Measurements from ENCODE around the gene SLC4A1. TPM values are rescaled to one million over a fixed set of nuclear protein-coding genes. Genes with fewer than 3 reads are reported as not detected.
A peak's percentile ranks its signal among the peaks of the same experiment; 100 is the strongest.

The SLC4A1 gene
- polyA plus RNA-seq, 2 of the 4 experiments (the other 2 are of a cell fraction) = not detected

GRCh38 chr17:44230140-44230539, 37.8 kb downstream of the SLC4A1 start:
- H3K9me3 ChIP-seq = no peaks in the 10 kb centered on the region
- H3K4me1 ChIP-seq = peaks cover 4% of the 10 kb centered on the region; the same call in 2 of the 3 replicates
- CTCF ChIA-PET = interaction anchor here (0.6 to 2.4 kb wide), 6 partner anchors 8 to 192 kb away, joined by 4 to 14 read pairs (median 8); partner anchors contain the start of gene UBTF
- no peak overlapping the region for H3K4me2 ChIP-seq
- ATAC-seq (peak; percentile 33 to 43; a peak in 4 of 6 replicates), FAIRE-seq (no peak), DNase-seq (ENCODE audit: low read depth in 1 of 2, low spot score in 1 of 2) (no peak)
- TF ChIP-seq CHD4 (IDR thresholded peaks at IDR 0.05; ENCODE audit: borderline replicate concordance) (no peak), KDM5A (IDR thresholded peaks at IDR 0.05) (no peak), POLR2A (IDR thresholded peaks at IDR 0.05; ENCODE audit: low read length) (no peak), MYC (IDR thresholded peaks at IDR 0.05; ENCODE audit: borderline replicate concordance, low read length) (no peak), CTCF (IDR thresholded peaks at IDR 0.05) (no peak), SMC3 (IDR thresholded peaks at IDR 0.05) (no peak), CEBPB (IDR thresholded peaks at IDR 0.05) (no peak), POLR2AphosphoS2 (conservative IDR thresholded peaks at IDR 0.05; ENCODE audit: low read length) (no peak), EHMT2 (IDR thresholded peaks at IDR 0.05; ENCODE audit: low read depth) (no peak)
- no peak overlapping the region for H3K4me3 ChIP-seq
- POLR2A ChIA-PET = interaction anchor here (1.1 to 1.6 kb wide), 2 partner anchors 8 to 10 kb away, joined by 4 read pairs; partner anchors contain the start of gene UBTF
- 88% methylated on average over 9 of the region's 9 CpGs for WGBS (ENCODE audit: missing lambda C conversion rate)
- no peak overlapping the region for H3K27ac ChIP-seq

DNA sequence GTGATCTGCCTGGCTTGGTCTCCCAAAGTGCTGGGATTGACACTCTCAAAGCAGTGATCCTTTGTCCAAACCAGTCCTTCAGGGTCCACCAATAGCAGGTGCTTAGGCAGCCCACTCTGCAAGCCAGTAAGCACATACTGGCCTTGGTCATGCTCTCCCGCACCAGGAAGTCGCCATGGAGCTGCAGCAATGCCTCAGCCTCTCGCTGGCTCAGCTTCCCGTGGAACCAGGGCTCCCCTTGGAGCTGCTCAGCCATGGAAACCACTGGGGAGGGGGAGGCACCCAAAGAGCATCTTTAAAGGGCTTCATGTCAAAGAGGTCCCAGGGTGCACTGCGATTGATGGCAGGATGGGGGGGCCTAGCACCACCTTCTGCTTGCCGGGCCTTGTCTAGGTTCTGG, 38.8 kb downstream of the SLC4A1 start:
- WGBS (ENCODE audit: missing lambda C conversion rate) = 72% methylated on average over 6 of the region's 6 CpGs
- CTCF ChIA-PET = interaction anchor here (1.0 to 2.4 kb wide), 5 partner anchors 9 to 102 kb away, joined by 4 to 14 read pairs (median 7); partner anchors contain the start of gene UBTF
- H3K4me2 ChIP-seq = no peak overlapping the region

GRCh38 chr17:44223541-44224071, 44.3 kb downstream of the SLC4A1 start:
- POLR2A ChIA-PET = interaction anchor here (0.5 kb wide), 1 partner anchor 151 kb away, joined by 3 read pairs; no protein-coding TSS in a partner anchor
- FAIRE-seq = no peak
- peaks cover 18% of the 10 kb centered on the region for H3K4me1 ChIP-seq
- no peak for ATAC-seq
- H3K27ac ChIP-seq = no peak overlapping the region
- H3K4me2 ChIP-seq = peak overlapping the region; percentile 86; the same call in 2 of the 3 replicates
- CTCF ChIA-PET = interaction anchor here (0.6 to 11.1 kb wide), 6 partner anchors 15 to 392 kb away, joined by 3 to 135 read pairs (median 8); no protein-coding TSS in a partner anchor
- TF ChIP-seq CBX2 (IDR thresholded peaks at IDR 0.05; ENCODE audit: borderline replicate concordance, low read depth) (no peak), PHF8 (IDR thresholded peaks at IDR 0.05; ENCODE audit: borderline replicate concordance, low read depth) (no peak), ZSCAN20 (CRISPR knock-in tag; IDR thresholded peaks at IDR 0.05) (no peak), CBX8 (IDR thresholded peaks at IDR 0.05) (no peak), ZNF302 (CRISPR knock-in tag; IDR thresholded peaks at IDR 0.05) (no peak), CHD2 (IDR thresholded peaks at IDR 0.05; ENCODE audit: low read length, partially characterized antibody) (no peak), NFE2L2 (conservative IDR thresholded peaks at IDR 0.05; ENCODE audit: low read length) (no peak), HEYL (CRISPR knock-in tag; IDR thresholded peaks at IDR 0.05) (no peak), MAFK (IDR thresholded peaks at IDR 0.05; ENCODE audit: partially characterized antibody) (no peak)
- TF ChIP-seq, protein P1, sequence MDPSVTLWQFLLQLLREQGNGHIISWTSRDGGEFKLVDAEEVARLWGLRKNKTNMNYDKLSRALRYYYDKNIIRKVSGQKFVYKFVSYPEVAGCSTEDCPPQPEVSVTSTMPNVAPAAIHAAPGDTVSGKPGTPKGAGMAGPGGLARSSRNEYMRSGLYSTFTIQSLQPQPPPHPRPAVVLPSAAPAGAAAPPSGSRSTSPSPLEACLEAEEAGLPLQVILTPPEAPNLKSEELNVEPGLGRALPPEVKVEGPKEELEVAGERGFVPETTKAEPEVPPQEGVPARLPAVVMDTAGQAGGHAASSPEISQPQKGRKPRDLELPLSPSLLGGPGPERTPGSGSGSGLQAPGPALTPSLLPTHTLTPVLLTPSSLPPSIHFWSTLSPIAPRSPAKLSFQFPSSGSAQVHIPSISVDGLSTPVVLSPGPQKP (IDR thresholded peaks at IDR 0.05; ENCODE audit: low read depth, low read length) = no peak
- TF ChIP-seq, protein P2, sequence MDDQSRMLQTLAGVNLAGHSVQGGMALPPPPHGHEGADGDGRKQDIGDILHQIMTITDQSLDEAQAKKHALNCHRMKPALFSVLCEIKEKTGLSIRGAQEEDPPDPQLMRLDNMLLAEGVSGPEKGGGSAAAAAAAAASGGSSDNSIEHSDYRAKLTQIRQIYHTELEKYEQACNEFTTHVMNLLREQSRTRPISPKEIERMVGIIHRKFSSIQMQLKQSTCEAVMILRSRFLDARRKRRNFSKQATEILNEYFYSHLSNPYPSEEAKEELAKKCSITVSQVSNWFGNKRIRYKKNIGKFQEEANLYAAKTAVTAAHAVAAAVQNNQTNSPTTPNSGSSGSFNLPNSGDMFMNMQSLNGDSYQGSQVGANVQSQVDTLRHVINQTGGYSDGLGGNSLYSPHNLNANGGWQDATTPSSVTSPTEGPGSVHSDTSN (IDR thresholded peaks at IDR 0.05) = no peak
- TF ChIP-seq, protein P3, sequence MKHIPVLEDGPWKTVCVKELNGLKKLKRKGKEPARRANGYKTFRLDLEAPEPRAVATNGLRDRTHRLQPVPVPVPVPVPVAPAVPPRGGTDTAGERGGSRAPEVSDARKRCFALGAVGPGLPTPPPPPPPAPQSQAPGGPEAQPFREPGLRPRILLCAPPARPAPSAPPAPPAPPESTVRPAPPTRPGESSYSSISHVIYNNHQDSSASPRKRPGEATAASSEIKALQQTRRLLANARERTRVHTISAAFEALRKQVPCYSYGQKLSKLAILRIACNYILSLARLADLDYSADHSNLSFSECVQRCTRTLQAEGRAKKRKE (CRISPR knock-in tag; IDR thresholded peaks at IDR 0.05; ENCODE audit: low read depth) = no peak
- no peak for DNase-seq (ENCODE audit: low read depth in 1 of 2, low spot score in 1 of 2)
- H3K9me3 ChIP-seq = no peaks in the 10 kb centered on the region
- WGBS (ENCODE audit: missing lambda C conversion rate) = 62% methylated on average over 7 of the region's 7 CpGs
- no peak overlapping the region for H3K4me3 ChIP-seq

More for the DNA sequence above, 38.8 kb downstream of the SLC4A1 start:
- Histone ChIP-seq H3K27ac (no peak overlapping the region), H3K4me3 (no peak overlapping the region), H3K9me3 (no peaks in the 10 kb centered on the region), H3K4me1 (no peaks in the 10 kb centered on the region)
- FAIRE-seq = no peak
- DNase-seq (ENCODE audit: low read depth in 1 of 2, low spot score in 1 of 2) = no peak
- POLR2A ChIA-PET = interaction anchor here (1.0 to 1.1 kb wide), 2 partner anchors 9 to 11 kb away, joined by 3 to 4 read pairs; partner anchors contain the start of gene UBTF
- no peak; a peak in 1 of 6 replicates for ATAC-seq
- TF ChIP-seq NR3C1 (IDR thresholded peaks at IDR 0.05) (no peak), POLR2AphosphoS2 (conservative IDR thresholded peaks at IDR 0.05; ENCODE audit: low read length) (no peak), TFCP2L1 (CRISPR knock-in tag; IDR thresholded peaks at IDR 0.05) (no peak)
